HG03175 (cell line): Measurements from ENCODE around the gene COL13A1.

Source experiments
- ATAC-seq: cut with Tn5 transposase; IDR thresholded peaks from one replicate; pipeline ENCODE4 v1.9.1; 2021; ENCODE audit warnings: mild to moderate bottlenecking, moderate library complexity; ENCODE audit not compliant: unreplicated experiment

The COL13A1 gene

GRCh38 chr10:69960988-69961880 is 159.5 kb downstream of the COL13A1 start:
- ATAC-seq = no peak

GRCh38 chr10:69961881-69962745 is 160.4 kb downstream of the COL13A1 start:
- ATAC-seq = no peak

DNA sequence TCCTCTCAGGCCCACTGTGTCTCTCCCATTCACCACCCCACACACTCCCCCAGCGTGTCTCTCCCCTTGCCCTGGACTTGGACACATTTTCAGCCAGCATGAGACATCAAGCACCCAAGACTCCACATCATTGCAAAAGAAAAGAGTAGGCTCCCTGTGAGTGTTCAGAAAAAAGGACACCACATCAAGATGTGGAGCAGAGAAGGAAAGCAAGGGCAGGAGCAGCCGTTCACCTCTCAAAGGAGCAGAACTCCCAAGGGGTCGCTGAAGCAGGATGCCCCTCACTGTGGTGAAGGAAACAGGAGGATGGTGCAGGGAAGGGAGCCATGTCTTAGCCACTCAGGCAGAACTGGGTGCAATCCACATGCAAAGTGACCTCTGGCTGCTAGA is 161.0 kb downstream of the COL13A1 start:
- no peak for ATAC-seq

DNA sequence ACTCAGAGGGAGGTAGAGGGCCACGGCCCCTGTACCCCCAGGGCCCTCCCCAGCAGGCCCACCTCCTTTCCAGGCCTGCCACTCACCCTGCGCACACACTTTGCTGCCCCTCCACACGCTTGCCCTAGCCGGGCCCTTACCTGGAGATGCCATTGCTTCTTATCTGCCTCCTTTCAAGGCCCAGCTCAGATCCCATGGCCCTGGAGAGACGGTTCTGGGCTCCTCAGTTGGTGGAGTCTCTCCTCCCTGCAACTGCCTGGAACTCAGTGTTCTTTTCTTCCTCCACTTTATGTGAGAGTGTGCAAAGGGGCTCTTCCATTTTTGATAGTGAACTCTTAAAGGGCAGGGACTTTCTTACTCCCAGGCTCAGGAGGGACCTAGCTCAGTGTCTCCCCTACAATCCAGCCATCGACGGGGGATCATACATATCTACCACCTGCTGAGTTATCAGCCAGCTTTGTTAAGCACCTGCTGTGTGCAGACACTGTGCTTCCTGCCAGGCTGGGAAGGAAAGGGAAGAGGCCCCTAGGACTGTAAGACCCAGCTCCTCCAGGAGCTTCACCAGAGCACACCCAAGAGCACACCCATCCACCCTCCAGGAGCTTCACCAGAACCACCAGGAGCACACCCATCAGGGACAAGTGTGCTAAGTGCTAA is 161.6 kb downstream of the COL13A1 start:
- ATAC-seq = no peak

GRCh38 chr10:69963835-69964710 is 162.4 kb downstream of the COL13A1 start:
- no peak for ATAC-seq

DNA sequence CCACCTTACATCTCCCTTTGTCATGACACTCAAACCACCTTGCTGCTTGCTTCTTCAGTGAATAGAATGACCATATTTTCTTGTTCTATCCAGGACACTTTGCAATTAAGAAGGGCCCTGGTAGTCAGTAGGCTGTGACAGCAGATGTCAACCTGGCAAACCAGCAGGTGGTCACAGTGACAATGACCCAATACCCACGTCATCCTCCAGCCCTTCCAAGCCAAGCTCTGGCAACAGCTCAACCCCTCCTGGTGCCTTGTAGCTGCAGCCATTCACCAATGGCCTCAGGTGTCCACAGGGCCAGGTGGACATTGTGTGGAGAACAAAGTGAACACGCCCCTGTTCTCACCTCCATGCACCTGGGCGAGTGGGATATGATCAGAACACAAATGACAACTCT is 163.4 kb downstream of the COL13A1 start:
- ATAC-seq = no peak

DNA sequence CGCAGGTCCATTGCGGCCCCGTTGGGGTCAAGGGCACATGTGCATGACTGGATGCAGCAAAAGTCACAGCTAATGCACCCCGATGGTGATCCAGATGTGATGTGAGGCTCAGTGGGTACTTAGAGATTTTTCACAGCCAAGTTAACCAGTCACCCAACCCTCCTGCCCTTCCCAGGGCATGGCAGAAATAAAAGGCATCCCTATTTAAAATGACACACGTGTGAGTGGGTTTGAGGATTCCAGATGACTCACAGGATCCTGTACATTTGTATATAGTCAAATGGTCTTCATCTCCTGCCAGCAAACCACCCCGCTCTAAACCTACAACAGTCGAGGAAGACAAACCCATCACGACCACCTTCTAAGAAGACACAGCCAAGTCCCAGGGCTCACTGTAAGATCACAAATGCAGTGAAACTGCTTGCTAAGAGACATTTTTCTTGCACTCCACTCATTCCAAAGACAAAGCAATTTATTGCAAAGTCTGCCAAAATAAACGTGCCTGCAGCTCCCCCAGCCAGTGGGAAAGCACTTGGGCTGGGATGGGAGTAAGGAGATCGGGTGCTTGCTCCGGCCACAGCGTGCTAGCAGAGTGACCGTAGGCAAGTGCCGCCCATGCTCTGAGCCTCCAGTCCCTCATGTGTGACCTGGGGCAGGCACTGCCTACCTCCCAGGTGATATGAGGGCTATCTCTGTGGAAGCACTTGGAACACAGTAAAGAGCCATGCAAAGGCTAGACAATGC is 164.4 kb downstream of the COL13A1 start:
- ATAC-seq = no peak

GRCh38 chr10:69968830-69969229 is 167.1 kb downstream of the COL13A1 start:
- ATAC-seq = no peak

GRCh38 chr10:69969977-69970376 is 168.3 kb downstream of the COL13A1 start:
- no peak for ATAC-seq

- no peak for ATAC-seq
Measured at GRCh38 chr10:69972981-69973397, 171.3 kb downstream of the COL13A1 start.

- ATAC-seq = no peak
Measured at GRCh38 chr10:69973678-69974077, 172.0 kb downstream of the COL13A1 start.

DNA sequence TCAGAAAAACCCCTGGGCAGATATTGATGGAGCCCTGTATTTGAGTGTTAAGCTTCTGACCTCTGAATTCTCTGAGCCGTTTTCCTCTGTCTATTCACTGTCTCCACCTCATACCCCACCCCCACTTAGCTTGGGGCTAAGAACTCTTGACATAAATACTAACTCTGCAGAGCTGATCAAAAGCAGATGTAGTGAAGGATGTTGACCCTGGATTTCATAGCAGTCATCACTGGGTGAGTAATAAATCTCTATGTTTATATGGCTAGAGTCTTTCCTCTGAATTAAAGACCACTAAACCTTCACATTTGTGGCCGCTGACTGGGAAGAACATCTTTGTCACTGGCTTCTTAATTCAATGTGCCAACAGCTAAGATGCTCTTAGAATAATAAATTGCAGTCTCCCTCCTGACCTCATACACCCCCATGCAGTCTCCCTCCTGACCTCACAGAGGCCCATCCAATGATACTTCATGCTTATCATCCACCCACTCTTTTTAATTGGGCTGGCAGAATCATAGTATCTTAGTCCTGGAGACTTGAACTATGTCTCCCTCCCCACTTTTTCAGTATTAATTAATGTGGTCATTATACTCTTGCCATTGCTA is 172.9 kb downstream of the COL13A1 start:
- ATAC-seq = no peak

DNA sequence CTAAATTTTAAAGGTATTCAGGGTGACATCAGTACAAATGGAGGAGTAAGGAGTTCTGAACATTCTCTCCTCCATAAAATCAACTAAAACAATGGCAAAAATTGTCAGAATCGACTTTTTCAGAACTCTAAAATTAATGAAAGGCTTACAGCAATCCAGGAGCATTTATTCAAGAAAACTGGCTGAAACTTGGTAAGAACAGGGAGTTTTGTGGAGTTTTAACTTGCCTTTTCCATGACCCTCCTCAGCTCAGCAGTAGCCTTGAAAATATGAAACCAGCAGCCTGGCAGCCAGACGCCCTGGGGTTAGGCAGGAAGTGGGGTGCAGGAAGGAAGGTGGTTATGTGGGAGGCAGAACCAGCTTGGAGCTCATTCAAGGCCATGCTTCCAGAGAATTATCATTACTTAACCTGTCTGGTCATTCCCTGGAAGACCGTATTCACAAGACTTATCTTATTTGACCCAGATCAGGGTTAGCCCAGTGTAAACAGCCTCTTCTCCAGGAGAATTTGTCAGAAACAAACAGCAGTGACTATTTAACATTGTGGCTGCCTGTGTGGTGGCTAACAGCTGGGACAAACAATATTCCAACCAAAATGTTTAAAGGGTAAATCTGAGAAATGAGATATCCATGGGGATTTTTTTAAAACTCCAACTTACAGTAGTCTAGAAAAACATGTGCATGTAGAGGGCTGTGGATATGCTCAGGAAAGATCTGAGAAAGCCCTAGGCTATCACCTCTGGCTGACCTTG is 175.3 kb downstream of the COL13A1 start:
- no peak for ATAC-seq

GRCh38 chr10:69979174-69979573 is 177.5 kb downstream of the COL13A1 start:
- ATAC-seq = no peak

DNA sequence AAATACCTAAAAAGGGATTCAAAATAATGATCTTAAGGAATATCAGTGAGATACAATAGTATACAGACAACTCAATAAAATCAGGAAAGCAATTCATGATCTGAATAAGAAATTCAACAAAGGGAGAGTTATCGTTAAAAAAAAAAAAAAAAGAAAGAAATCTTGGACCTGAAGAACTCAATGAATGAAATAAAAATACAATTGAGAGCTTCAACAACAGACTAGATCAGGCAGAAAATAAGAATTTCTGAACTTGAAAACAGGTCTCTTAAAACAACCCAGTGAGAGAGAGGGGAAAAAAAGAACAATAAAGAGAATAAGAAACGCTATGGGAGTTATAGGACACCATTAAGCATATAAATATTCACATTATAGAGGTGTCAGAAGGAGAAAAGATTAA is 179.0 kb downstream of the COL13A1 start:
- ATAC-seq = no peak

DNA sequence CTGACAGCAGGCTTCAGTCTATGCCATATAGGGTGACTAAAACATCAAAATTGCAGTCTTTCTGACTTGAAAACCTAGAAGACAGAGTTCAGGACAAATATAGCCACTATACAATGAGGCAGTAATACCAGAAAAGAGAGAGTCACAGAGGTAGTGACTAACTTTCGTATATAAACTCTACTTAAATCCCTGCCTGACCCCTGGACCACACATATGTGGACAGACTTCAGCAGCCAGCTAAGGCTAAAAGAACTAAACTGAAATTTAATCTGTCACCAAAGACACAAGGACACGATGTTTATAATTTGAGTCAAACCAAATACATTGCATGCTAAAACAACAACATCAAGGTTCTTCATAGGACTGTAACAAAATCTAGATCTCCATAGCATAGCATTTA is 186.4 kb downstream of the COL13A1 start:
- no peak for ATAC-seq

DNA sequence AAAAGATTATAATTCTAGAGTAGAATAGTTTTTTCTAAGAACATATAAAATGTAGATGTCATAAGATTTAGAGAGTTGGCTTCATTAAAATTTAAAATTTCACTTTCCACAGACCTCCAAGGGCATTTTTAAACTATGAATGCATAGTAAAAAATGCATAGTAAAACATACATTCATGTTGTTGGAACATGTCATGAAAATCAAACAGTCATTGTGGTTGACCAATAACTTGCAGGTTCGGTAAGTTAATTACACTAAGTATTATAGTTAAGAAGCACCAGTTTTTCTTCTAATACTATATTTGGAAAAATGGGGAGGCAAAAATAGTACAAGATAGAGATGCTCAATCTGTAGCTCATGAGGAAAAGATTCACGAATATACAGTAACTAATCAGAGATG is 189.4 kb downstream of the COL13A1 start:
- no peak for ATAC-seq

DNA sequence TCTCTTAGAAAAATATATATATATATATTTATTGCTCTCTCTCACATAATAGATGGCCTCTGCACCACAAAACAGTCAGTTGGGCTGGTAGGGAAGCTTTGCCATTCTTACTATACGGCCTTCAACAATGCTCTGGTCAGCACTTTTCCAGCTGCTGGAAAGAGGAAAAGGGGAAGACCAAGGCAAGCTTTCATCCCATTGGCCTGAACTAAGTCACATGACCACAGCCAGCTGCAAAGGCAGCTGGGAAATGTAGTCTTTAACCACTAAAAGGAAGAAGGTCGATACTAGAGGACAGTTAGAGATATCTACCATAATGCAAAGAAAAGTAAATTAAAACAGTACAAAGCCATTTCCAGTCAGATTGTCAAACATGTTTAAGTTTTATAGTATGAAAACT is 192.6 kb downstream of the COL13A1 start:
- ATAC-seq = no peak

DNA sequence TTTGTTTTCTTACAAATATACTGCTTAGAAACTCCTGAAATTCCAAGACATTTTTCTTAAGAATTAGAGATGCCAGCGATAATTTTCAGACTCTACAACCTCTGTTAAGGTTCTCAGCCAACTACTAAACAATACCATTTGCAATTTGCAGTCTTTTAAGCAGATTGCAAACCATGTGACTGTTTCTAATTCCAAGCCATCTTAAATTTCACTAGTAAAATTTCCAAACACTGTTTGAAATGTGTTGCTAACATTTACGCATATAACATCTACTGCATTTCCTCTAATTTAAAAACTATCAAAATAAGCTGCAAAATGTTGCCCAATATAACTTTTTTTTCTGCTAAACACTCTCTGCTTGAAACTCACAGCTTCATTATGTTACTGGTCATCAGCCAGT is 194.9 kb downstream of the COL13A1 start:
- ATAC-seq = no peak
